Measurements from ENCODE around the gene FHL3. TPM values are rescaled to one million over a fixed set of nuclear protein-coding genes. Genes with fewer than 3 reads are reported as not detected.
A peak's percentile ranks its signal among the peaks of the same experiment; 100 is the strongest.

The FHL3 gene
- total and polyA plus RNA-seq, 8 donors, result 0.58 to 30.4 (median 19.9) TPM

DNA sequence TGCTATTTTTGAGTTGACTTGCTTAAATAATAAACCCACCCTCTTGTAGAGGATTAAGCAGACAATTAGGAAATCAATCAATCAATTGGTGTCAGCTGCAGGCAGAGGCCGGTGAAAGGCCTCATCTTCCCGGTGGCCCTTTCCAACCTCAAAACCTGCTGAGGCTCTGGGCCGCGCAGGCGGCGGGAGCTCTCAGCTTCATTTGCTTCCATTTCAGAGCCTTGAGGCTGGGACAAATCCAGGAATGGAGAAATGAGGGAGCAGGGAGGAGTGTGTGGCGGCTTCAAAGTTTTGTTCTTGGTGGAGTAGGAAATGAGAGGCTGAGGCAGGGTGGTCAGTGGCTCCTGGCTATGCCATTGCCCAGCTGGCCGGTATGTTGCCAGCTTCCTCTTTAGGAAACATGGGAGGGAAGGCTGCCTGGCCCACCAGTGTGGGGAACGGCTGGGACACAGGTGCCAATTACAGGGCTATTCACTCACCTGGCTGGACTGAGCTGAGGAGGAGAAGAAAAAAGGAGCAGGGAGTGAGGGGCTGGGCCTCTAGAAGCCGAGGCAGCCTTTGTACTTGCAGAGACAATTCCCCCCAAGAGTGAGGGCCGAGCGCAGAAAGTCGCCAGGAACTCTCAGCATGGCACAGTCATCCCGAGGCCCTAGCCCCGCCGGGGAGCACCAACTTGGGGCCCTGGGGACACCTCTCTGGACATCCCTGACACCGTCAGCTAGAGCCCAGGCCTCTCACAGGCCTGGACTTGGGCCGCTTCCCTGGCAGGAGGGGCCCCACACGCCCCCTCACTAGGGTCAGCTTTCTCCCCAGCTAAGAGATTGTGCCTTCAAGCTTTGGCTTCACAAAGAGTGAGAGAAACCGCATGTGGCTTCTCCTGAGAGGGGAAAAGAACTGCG is 36.9 kb upstream of the FHL3 start:
- TF ChIP-seq, protein P1, sequence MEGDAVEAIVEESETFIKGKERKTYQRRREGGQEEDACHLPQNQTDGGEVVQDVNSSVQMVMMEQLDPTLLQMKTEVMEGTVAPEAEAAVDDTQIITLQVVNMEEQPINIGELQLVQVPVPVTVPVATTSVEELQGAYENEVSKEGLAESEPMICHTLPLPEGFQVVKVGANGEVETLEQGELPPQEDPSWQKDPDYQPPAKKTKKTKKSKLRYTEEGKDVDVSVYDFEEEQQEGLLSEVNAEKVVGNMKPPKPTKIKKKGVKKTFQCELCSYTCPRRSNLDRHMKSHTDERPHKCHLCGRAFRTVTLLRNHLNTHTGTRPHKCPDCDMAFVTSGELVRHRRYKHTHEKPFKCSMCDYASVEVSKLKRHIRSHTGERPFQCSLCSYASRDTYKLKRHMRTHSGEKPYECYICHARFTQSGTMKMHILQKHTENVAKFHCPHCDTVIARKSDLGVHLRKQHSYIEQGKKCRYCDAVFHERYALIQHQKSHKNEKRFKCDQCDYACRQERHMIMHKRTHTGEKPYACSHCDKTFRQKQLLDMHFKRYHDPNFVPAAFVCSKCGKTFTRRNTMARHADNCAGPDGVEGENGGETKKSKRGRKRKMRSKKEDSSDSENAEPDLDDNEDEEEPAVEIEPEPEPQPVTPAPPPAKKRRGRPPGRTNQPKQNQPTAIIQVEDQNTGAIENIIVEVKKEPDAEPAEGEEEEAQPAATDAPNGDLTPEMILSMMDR (IDR thresholded peaks at IDR 0.05), result no peak
- no peak for TF ChIP-seq EP300 (IDR thresholded peaks at IDR 0.05)
- TF ChIP-seq POLR2A (IDR thresholded peaks at IDR 0.05), result no peak
- TF ChIP-seq POLR2AphosphoS5 (IDR thresholded peaks at IDR 0.05), result no peak
- Histone ChIP-seq H3K4me1 (peaks cover 23 to 29% (median 26%) of the 10 kb centered on the region in 4 donors), H3K36me3 (no peaks in the 10 kb centered on the region), H3K27ac (no peak overlapping the region), H3K4me3 (no peak overlapping the region), H3K27me3 (peaks cover 36 to 96% (median 59%) of the 10 kb centered on the region in 3 donors), H3K9me3 (no peaks in the 10 kb centered on the region)
- no peak for DNase-seq
- WGBS, 5 donors, result 78 to 85% (median 81%) methylated on average over 19 to 21 of the region's 21 CpGs
- intact Hi-C loops (cut with DNase I; ENCODE audit: low total_unique reads), result no loop called here

DNA sequence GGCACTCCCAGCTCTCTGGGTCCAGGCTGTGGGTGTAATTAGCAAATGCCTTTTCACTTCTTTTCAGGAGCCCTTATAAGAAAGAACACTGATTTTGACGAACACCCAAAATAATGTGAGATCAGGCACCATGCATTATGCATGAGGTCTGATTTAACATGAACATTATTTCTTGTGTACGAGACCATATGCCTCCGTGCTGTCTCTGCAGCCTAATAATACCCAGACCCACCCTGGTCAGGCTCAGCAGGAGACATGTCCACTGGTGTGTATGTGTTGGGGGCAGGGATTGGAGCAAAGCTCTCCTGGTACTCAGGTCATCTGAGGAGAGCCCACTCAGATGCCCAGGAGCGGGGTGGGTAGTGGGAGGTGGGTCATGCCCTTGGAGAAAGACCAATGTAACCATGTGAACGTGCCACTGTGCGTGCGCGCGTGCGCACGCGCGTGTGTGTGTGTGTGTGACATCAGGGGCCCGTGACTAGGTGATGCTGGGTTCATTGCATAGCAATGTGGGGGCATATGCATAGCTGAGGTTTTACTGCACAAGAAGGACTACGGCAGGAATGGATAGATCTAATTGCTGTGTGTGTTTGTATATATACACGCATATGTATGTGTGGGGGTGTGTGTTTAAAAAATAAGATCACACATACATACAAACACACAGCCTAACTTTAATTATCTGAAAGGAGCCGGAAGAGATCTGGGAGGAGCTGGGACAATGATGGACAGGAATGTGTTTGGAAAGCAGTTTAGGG is 34.2 kb upstream of the FHL3 start:
- intact Hi-C loops (cut with DNase I; ENCODE audit: low total_unique reads), result no loop called here
- DNase-seq, result no peak
- no peaks in the 10 kb centered on the region for H3K9me3 ChIP-seq
- peaks cover 21 to 81% (median 41%) of the 10 kb centered on the region in 3 donors for H3K27me3 ChIP-seq
- H3K4me3 ChIP-seq, result no peak overlapping the region
- peaks cover 6% of the 10 kb centered on the region in 4 donors for H3K4me1 ChIP-seq
- no peak overlapping the region for H3K27ac ChIP-seq
- WGBS, 5 donors, result 84 to 91% (median 87%) methylated on average over 17 of the region's 17 CpGs
- TF ChIP-seq, protein P1 (IDR thresholded peaks at IDR 0.05), result no peak
- TF ChIP-seq EP300 (IDR thresholded peaks at IDR 0.05) (no peak), POLR2A (IDR thresholded peaks at IDR 0.05) (no peak), POLR2AphosphoS5 (IDR thresholded peaks at IDR 0.05) (no peak)
- no peaks in the 10 kb centered on the region for H3K36me3 ChIP-seq

DNA sequence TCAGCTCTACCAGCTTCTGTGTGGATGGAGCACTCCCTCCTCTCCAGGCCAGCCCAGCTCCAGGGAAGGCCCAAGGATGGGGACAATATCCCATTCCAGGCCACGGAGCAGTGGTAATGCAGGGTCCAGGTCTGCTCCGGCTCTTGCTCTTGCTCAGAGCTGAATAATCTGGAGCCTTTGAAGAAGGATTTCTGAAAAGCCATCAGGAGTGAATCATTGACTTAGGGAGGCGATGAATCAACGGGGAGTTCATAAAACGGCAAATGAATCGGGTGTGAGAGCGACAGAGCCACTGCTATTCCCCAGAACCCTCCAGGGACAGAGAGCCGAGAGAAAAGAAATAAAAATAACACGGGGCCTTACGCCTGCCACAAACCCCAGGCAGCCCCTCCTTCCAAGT is 33.5 kb upstream of the FHL3 start:
- no peak overlapping the region for H3K4me3 ChIP-seq
- H3K27me3 ChIP-seq, result peaks cover 15 to 78% (median 35%) of the 10 kb centered on the region in 3 donors
- H3K36me3 ChIP-seq, result no peaks in the 10 kb centered on the region
- no peaks in the 10 kb centered on the region for H3K4me1 ChIP-seq
- no peaks in the 10 kb centered on the region for H3K9me3 ChIP-seq
- DNase-seq, result no peak
- no peak overlapping the region for H3K27ac ChIP-seq
- intact Hi-C loops (cut with DNase I; ENCODE audit: low total_unique reads), result no loop called here
- TF ChIP-seq EP300 (IDR thresholded peaks at IDR 0.05), result no peak
- TF ChIP-seq POLR2A (IDR thresholded peaks at IDR 0.05), result no peak
- TF ChIP-seq POLR2AphosphoS5 (IDR thresholded peaks at IDR 0.05), result no peak
- TF ChIP-seq, protein P1 (IDR thresholded peaks at IDR 0.05), result no peak
- WGBS, 5 donors, result 68 to 94% (median 89%) methylated on average over 10 of the region's 10 CpGs

DNA sequence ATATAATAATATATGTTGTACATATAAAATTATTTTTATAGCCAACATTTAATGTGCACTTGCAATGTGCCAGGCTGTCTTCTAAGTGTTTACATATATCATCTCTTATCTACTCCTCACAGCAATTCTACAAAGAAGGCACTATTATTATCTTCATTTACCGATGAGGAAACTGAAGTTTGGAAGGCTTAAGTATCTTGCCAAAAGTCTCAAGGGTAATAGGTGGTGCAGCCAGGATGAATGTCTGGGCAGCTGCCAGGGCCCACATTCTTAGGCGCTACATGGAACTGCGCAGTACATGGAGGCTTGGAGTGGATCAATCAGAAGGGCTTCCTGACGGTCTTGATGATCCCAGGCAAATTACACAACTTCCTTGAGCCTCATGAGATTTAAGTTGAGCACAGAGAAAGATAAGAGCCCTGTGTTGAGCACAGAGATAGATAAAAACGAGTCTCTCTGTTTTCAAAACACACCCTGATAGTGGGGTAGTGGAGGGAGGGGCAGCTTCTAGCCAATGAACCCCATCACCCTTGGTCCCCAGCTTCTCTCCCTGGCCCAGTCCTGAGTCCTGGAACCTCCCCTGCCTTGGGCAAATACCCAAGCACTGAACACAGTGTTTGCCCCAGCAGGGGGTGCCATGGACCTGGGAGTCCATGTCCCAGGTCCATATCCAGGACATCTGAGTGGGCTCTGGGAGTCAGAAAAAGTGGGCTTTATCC is 32.1 kb upstream of the FHL3 start:
- intact Hi-C loops (cut with DNase I; ENCODE audit: low total_unique reads), result no loop called here

More for the DNA sequence above, 32.1 kb upstream of the FHL3 start:
- DNase-seq, result peak in 1 of 2 donors; percentile 27
- peaks cover 2 to 63% (median 20%) of the 10 kb centered on the region in 3 donors for H3K27me3 ChIP-seq
- H3K4me3 ChIP-seq, result no peak overlapping the region
- no peak for TF ChIP-seq POLR2AphosphoS5 (IDR thresholded peaks at IDR 0.05)
- no peak for TF ChIP-seq EP300 (IDR thresholded peaks at IDR 0.05)
- no peak for TF ChIP-seq POLR2A (IDR thresholded peaks at IDR 0.05)
- TF ChIP-seq, protein P1 (IDR thresholded peaks at IDR 0.05), result no peak
- H3K36me3 ChIP-seq, result no peaks in the 10 kb centered on the region
- H3K4me1 ChIP-seq, result no peaks in the 10 kb centered on the region
- WGBS, 5 donors, result 49 to 58% (median 54%) methylated on average over 5 of the region's 5 CpGs
- no peaks in the 10 kb centered on the region for H3K9me3 ChIP-seq
- no peak overlapping the region for H3K27ac ChIP-seq

Data from stomach (tissue), 9 donors.